Measurements from ENCODE around the gene DHX8.

DNA sequence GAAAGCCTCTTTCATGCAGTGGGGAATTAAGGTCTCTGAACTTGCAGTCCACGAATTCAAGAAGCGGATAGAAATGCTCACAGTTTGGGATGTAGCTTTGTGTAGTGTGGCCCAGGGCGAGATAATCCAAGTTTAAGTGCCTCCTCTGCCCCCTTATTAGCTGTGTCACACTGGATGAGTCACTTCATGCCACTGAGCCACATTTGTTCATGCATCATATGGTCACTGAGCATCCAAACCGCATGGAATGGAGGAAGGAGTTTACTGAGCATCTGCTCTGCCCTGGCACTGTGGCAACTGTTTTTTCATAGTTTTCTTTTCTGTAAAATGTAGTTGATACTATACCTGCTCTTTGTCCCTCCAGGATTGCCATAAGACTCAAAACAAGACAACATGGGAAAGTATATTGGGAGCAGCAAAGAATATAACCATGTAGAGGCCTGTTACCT is 15.1 kb upstream of the DHX8 start:
- TF ChIP-seq, protein P1, sequence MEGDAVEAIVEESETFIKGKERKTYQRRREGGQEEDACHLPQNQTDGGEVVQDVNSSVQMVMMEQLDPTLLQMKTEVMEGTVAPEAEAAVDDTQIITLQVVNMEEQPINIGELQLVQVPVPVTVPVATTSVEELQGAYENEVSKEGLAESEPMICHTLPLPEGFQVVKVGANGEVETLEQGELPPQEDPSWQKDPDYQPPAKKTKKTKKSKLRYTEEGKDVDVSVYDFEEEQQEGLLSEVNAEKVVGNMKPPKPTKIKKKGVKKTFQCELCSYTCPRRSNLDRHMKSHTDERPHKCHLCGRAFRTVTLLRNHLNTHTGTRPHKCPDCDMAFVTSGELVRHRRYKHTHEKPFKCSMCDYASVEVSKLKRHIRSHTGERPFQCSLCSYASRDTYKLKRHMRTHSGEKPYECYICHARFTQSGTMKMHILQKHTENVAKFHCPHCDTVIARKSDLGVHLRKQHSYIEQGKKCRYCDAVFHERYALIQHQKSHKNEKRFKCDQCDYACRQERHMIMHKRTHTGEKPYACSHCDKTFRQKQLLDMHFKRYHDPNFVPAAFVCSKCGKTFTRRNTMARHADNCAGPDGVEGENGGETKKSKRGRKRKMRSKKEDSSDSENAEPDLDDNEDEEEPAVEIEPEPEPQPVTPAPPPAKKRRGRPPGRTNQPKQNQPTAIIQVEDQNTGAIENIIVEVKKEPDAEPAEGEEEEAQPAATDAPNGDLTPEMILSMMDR (conservative IDR thresholded peaks at IDR 0.05; ENCODE audit: low read length) = no peak
- no peak for TF ChIP-seq EZH2phosphoT487 (IDR thresholded peaks at IDR 0.05; ENCODE audit: borderline replicate concordance, low read depth, low read length)

Measured in OCI-LY7 (cell line).